Bronchial epithelial cell (primary cell): ENCODE results near the gene AGPAT3. TPM values are rescaled to one million over a fixed set of nuclear protein-coding genes. Genes with fewer than 3 reads are reported as not detected.

Experiments
- DNase-seq: peaks from one replicate; pipeline ENCODE4 v3.0.0-alpha.2; 2010; ENCODE audit warnings: low read depth
- FAIRE-seq: peaks from 2 replicates; lab custom pipeline; 2011; peaks lifted over from hg19 to GRCh38; lab: Jason Lieb, UNC
- H3K27me3 ChIP-seq: 2 replicates; pipeline ENCODE4 v1.5.1; 2011; ENCODE audit warnings: low read length; ENCODE audit not compliant: control insufficient read depth, insufficient read depth
- H3K36me3 ChIP-seq: 2 replicates; pipeline ENCODE4 v1.5.1; 2011; ENCODE audit warnings: low read length; ENCODE audit not compliant: control insufficient read depth, insufficient read depth
- H3K4me3 ChIP-seq: 2 replicates; pipeline ENCODE4 v1.5.1; 2011; ENCODE audit warnings: mild to moderate bottlenecking, low read depth, low read length, control low read depth
- total RNA-seq: library from RNA; depleted of rRNA; stranded (reverse); fragments of >200 nt; gene quantifications from 2 replicates; pipeline ENCODE4 v1.2.1, GENCODE V29; 2014
- TF ChIP-seq, protein P1 (sequence below): IDR thresholded peaks from 2 replicates; pipeline ENCODE4 v1.5.1; 2011; ENCODE audit warnings: mild to moderate bottlenecking, moderate library complexity, low read length, control low read depth, inconsistent platforms; ENCODE audit not compliant: insufficient read depth, severe bottlenecking

AGPAT3 gene
- total RNA-seq, 1 donor from 2014 or later, result 40.5 TPM

GRCh38 chr21:43871487-43871886 is 6.5 kb downstream of the AGPAT3 start:
- TF ChIP-seq, protein P1, sequence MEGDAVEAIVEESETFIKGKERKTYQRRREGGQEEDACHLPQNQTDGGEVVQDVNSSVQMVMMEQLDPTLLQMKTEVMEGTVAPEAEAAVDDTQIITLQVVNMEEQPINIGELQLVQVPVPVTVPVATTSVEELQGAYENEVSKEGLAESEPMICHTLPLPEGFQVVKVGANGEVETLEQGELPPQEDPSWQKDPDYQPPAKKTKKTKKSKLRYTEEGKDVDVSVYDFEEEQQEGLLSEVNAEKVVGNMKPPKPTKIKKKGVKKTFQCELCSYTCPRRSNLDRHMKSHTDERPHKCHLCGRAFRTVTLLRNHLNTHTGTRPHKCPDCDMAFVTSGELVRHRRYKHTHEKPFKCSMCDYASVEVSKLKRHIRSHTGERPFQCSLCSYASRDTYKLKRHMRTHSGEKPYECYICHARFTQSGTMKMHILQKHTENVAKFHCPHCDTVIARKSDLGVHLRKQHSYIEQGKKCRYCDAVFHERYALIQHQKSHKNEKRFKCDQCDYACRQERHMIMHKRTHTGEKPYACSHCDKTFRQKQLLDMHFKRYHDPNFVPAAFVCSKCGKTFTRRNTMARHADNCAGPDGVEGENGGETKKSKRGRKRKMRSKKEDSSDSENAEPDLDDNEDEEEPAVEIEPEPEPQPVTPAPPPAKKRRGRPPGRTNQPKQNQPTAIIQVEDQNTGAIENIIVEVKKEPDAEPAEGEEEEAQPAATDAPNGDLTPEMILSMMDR, result no peak
- Histone ChIP-seq H3K36me3 (peaks cover 7% of the 10 kb centered on the region), H3K27me3 (no peaks in the 10 kb centered on the region), H3K4me3 (no peak overlapping the region)
- DNase-seq, result no peak
- FAIRE-seq, result no peak

DNA sequence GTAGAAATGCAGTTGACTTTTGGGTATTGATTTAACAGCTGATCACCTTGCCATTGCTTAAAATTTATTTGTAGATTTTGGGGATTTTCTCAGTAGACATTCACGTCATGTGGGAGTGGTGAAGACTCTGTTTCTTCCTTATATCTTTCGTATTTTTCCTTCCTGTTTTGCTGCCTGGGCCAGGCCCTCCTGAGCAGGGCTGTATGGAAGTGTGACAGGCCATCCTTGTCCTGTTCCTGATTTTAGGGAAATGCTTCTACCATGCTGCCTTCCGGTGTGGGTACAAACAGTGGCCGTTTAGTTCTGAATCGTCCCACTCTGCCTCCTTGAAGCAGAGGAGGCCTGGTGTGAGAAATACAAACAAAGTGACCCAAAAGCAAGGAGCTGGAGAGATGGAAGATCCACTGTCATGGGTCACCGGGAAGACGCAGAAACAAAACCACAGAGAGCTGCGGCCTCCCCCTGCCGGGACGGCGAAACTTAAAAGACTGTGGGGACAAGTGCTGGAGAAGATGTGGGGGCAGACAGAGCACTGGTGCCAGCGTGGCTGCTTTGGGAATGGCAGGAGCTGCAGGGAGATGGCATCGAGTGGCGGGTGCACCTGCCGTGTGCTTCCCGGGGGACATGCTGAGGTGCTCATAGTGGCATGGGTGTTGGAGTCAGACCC is 7.6 kb downstream of the AGPAT3 start:
- TF ChIP-seq, protein P1, result no peak
- H3K27me3 ChIP-seq, result no peaks in the 10 kb centered on the region
- H3K4me3 ChIP-seq, result no peak overlapping the region
- FAIRE-seq, result no peak
- peaks cover 7% of the 10 kb centered on the region for H3K36me3 ChIP-seq
- no peak for DNase-seq

- H3K36me3 ChIP-seq, result peaks cover 7% of the 10 kb centered on the region
- DNase-seq (no peak), FAIRE-seq (no peak)
- no peak overlapping the region for H3K4me3 ChIP-seq
- H3K27me3 ChIP-seq, result no peaks in the 10 kb centered on the region
- TF ChIP-seq, protein P1, result no peak
These were observed 8.7 kb downstream of the AGPAT3 start for GRCh38 chr21:43873673-43874072.

GRCh38 chr21:43874085-43874805 is 9.2 kb downstream of the AGPAT3 start:
- Histone ChIP-seq H3K4me3 (no peak overlapping the region), H3K27me3 (no peaks in the 10 kb centered on the region), H3K36me3 (peaks cover 7% of the 10 kb centered on the region)
- no peak for DNase-seq
- TF ChIP-seq, protein P1, result no peak
- FAIRE-seq, result no peak

DNA sequence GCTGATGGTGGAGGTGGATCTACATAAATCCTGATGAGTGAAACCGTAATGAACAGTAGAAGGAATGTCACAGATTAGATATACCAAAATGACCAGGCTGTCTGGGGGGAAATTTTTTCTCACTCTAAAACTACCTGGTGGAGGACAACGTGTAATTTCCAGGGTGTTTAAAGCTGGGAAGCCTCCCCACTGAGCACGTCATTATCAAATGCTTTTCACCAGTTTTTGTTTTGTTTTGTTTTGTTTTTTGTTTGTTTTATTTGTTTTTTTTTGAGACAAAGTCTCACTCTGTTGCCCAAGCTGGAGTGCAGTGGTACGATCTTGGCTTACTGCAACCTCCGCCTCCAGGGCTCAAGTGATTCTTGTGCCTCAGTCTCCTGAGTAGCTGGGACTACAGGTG is 11.6 kb downstream of the AGPAT3 start:
- H3K4me3 ChIP-seq, result no peak overlapping the region
- H3K36me3 ChIP-seq, result peaks cover 2% of the 10 kb centered on the region
- TF ChIP-seq, protein P1, result no peak
- DNase-seq, result no peak
- FAIRE-seq, result no peak
- H3K27me3 ChIP-seq, result no peaks in the 10 kb centered on the region
